ENCODE data around the gene CLIC5.

DNA sequence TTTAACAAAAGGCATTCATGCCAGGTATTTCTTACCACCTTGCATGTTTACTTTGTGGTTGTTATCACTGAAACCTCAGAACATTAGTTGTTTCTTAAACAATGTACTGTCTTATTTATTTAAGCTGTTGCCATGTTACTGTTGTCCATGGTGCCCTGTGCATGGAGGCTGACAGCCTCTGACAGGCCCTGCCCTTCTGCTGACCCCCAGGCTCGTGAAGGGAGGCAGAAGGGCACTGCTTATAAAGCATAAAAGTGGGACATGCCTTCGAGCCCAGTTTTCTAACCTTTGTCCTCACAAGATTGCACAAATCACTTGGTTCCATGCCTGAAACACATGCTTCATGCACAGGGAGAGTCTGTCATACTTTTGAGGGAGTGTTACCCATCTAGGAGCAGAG lies 46.7 kb upstream of the CLIC5 start:
- TF ChIP-seq, protein P1, sequence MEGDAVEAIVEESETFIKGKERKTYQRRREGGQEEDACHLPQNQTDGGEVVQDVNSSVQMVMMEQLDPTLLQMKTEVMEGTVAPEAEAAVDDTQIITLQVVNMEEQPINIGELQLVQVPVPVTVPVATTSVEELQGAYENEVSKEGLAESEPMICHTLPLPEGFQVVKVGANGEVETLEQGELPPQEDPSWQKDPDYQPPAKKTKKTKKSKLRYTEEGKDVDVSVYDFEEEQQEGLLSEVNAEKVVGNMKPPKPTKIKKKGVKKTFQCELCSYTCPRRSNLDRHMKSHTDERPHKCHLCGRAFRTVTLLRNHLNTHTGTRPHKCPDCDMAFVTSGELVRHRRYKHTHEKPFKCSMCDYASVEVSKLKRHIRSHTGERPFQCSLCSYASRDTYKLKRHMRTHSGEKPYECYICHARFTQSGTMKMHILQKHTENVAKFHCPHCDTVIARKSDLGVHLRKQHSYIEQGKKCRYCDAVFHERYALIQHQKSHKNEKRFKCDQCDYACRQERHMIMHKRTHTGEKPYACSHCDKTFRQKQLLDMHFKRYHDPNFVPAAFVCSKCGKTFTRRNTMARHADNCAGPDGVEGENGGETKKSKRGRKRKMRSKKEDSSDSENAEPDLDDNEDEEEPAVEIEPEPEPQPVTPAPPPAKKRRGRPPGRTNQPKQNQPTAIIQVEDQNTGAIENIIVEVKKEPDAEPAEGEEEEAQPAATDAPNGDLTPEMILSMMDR (IDR thresholded peaks at IDR 0.05; ENCODE audit: poor library complexity, severe bottlenecking) = no peak
- TF ChIP-seq POLR2AphosphoS5 (IDR thresholded peaks at IDR 0.05) = no peak
- TF ChIP-seq SMC3 (conservative IDR thresholded peaks at IDR 0.05; ENCODE audit: poor library complexity) = no peak
- TF ChIP-seq EP300 (conservative IDR thresholded peaks at IDR 0.05; ENCODE audit: poor library complexity, severe bottlenecking) = no peak
- TF ChIP-seq, protein P2, sequence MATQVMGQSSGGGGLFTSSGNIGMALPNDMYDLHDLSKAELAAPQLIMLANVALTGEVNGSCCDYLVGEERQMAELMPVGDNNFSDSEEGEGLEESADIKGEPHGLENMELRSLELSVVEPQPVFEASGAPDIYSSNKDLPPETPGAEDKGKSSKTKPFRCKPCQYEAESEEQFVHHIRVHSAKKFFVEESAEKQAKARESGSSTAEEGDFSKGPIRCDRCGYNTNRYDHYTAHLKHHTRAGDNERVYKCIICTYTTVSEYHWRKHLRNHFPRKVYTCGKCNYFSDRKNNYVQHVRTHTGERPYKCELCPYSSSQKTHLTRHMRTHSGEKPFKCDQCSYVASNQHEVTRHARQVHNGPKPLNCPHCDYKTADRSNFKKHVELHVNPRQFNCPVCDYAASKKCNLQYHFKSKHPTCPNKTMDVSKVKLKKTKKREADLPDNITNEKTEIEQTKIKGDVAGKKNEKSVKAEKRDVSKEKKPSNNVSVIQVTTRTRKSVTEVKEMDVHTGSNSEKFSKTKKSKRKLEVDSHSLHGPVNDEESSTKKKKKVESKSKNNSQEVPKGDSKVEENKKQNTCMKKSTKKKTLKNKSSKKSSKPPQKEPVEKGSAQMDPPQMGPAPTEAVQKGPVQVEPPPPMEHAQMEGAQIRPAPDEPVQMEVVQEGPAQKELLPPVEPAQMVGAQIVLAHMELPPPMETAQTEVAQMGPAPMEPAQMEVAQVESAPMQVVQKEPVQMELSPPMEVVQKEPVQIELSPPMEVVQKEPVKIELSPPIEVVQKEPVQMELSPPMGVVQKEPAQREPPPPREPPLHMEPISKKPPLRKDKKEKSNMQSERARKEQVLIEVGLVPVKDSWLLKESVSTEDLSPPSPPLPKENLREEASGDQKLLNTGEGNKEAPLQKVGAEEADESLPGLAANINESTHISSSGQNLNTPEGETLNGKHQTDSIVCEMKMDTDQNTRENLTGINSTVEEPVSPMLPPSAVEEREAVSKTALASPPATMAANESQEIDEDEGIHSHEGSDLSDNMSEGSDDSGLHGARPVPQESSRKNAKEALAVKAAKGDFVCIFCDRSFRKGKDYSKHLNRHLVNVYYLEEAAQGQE (IDR thresholded peaks at IDR 0.05; ENCODE audit: borderline replicate concordance) = no peak
- no peak for TF ChIP-seq EZH2 (IDR thresholded peaks at IDR 0.05; ENCODE audit: borderline replicate concordance, insufficient read depth, low read length, poor library complexity, severe bottlenecking)
- no peak for TF ChIP-seq RAD21 (conservative IDR thresholded peaks at IDR 0.05)
- TF ChIP-seq MXI1 (conservative IDR thresholded peaks at IDR 0.05; ENCODE audit: poor library complexity, severe bottlenecking) = no peak
